CD14-positive monocyte (primary cell): Measurements from ENCODE around the gene GBX2. TPM values are rescaled to one million over a fixed set of nuclear protein-coding genes. Genes with fewer than 3 reads are reported as not detected.
A peak's percentile ranks its signal among the peaks of the same experiment; 100 is the strongest.

Experiments used
- DNase-seq, 3 donors: peaks; one replicate each; pipeline ENCODE4 v3.0.0-alpha.2; 2011 to 2022
- H2AFZ ChIP-seq: 2 replicates; pipeline ENCODE4 v1.6.0; 2012; ENCODE audit warnings: mild to moderate bottlenecking, low read depth, low read length, inconsistent platforms; ENCODE audit not compliant: insufficient read depth, poor library complexity, severe bottlenecking
- H3K27ac ChIP-seq, 2 donors: 1 replicate in 1 of 2; 2 replicates in 1 of 2; pipeline ENCODE4 v1.5.1; 2012 to 2013; ENCODE audit warnings: low read length in 2 of 2, control low read depth in 1 of 2, inconsistent platforms in 1 of 2, low read depth in 1 of 2, mild to moderate bottlenecking in 1 of 2
- H3K27me3 ChIP-seq, 2 donors: one replicate each; pipeline versions ENCODE4 v1.6.0 to v1.6.1; 2011 to 2013; ENCODE audit warnings: low read length in 2 of 2; ENCODE audit not compliant: control insufficient read depth in 2 of 2, insufficient read depth in 2 of 2
- H3K36me3 ChIP-seq, 2 donors: replicated peaks in 1 of 2; 1 replicate in 1 of 2; 2 replicates in 1 of 2; pipeline versions ENCODE4 v1.5.1 to v1.6.1; 2012 to 2013; ENCODE audit warnings: low read length in 2 of 2, control low read depth in 1 of 2, inconsistent platforms in 1 of 2, mild to moderate bottlenecking in 1 of 2; ENCODE audit not compliant: insufficient read depth in 2 of 2, control insufficient read depth in 1 of 2
- H3K4me1 ChIP-seq, 2 donors: 1 replicate in 1 of 2; 2 replicates in 1 of 2; pipeline versions ENCODE4 v1.5.1 to v1.6.1; 2012 to 2013; ENCODE audit warnings: low read length in 2 of 2, control low read depth in 1 of 2, inconsistent platforms in 1 of 2, mild to moderate bottlenecking in 1 of 2, moderate library complexity in 1 of 2; ENCODE audit not compliant: insufficient read depth in 2 of 2, control insufficient read depth in 1 of 2
- H3K4me2 ChIP-seq: replicated peaks from 2 replicates; pipeline ENCODE3; 2012; ENCODE audit warnings: low read length, moderate library complexity, mild to moderate bottlenecking; ENCODE audit not compliant: poor library complexity, severe bottlenecking; ENCODE audit errors: extremely low read depth
- H3K4me3 ChIP-seq, 3 experiments: fragments of 200-600 bp in 1 of 3; sonication (generic) in 1 of 3; replicated peaks in 1 of 3; 1 replicate in 2 of 3; 2 replicates in 1 of 3; pipeline ENCODE4 v1.5.1; 2011 to 2013; ENCODE audit warnings: low read length in 3 of 3, mild to moderate bottlenecking in 3 of 3, control low read depth in 2 of 3, low read depth in 2 of 3, inconsistent platforms in 1 of 3, moderate library complexity in 1 of 3
- H3K79me2 ChIP-seq: 2 replicates; pipeline ENCODE4 v1.6.0; 2012; ENCODE audit warnings: mild to moderate bottlenecking, control low read depth, inconsistent platforms, low read length, moderate library complexity; ENCODE audit not compliant: insufficient read depth
- H3K9ac ChIP-seq: 2 replicates; pipeline ENCODE4 v1.6.0; 2017; ENCODE audit warnings: low read length, mild to moderate bottlenecking; ENCODE audit not compliant: insufficient read depth, poor library complexity, severe bottlenecking
- H3K9me3 ChIP-seq, 2 donors: replicated peaks in 1 of 2; 1 replicate in 1 of 2; 2 replicates in 1 of 2; pipeline versions ENCODE4 v1.5.1 to v1.6.1; 2012 to 2013; ENCODE audit warnings: low read length in 2 of 2, control low read depth in 1 of 2; ENCODE audit not compliant: control insufficient read depth in 1 of 2, insufficient read depth in 1 of 2
- H4K20me1 ChIP-seq: 2 replicates; pipeline ENCODE4 v1.6.0; 2012; ENCODE audit warnings: mild to moderate bottlenecking, low read length, control low read depth, moderate library complexity; ENCODE audit not compliant: insufficient read depth
- H3K27ac Mint-ChIP-seq, 7 donors: one replicate each; pipeline ENCODE4 v1.8.0; 2020; ENCODE audit warnings: mild to moderate bottlenecking in 7 of 7, mixed read lengths in 7 of 7, moderate library complexity in 6 of 7, inconsistent platforms in 2 of 7
- H3K27me3 Mint-ChIP-seq, 3 donors: one replicate each; pipeline ENCODE4 v1.8.0; 2021 to 2022; ENCODE audit warnings: low read depth in 3 of 3, mild to moderate bottlenecking in 3 of 3, mixed read lengths in 3 of 3, moderate library complexity in 3 of 3, inconsistent platforms in 1 of 3
- H3K36me3 Mint-ChIP-seq, 2 donors: one replicate each; pipeline ENCODE4 v1.8.0; 2020; ENCODE audit warnings: mixed read lengths in 2 of 2, inconsistent platforms in 1 of 2, mild to moderate bottlenecking in 1 of 2
- H3K4me1 Mint-ChIP-seq: one replicate; pipeline ENCODE4 v1.8.0; 2020; ENCODE audit warnings: mild to moderate bottlenecking, mixed read lengths
- H3K4me3 Mint-ChIP-seq, 2 donors: one replicate each; pipeline ENCODE4 v1.8.0; 2020; ENCODE audit warnings: mild to moderate bottlenecking in 2 of 2, mixed read lengths in 2 of 2, moderate library complexity in 1 of 2
- H3K9me3 Mint-ChIP-seq, 7 donors: one replicate each; pipeline ENCODE4 v1.8.0; 2020 to 2022; ENCODE audit warnings: mixed read lengths in 7 of 7, mild to moderate bottlenecking in 6 of 7, moderate library complexity in 6 of 7, inconsistent platforms in 2 of 7
- WGBS: methylation state at CpG from one replicate; pipeline ENCODE4 v1.1.5; 2013; ENCODE audit warnings: missing lambda C conversion rate; ENCODE audit not compliant: insufficient coverage; 5-methylcytosine and 5-hydroxymethylcytosine counted together
- intact Hi-C, 2 donors: fragments of 100-400 bp; cut with micrococcal nuclease; formaldehyde crosslinking; loops; one replicate each; pipeline versions ENCODE4 v1.15.0 to v1.15.1; 2023
- polyA plus RNA-seq, 3 donors: library from polyadenylated mRNA; depleted of rRNA in 1 of 3; unstranded in 2 of 3; stranded (reverse) in 1 of 3; fragments of 300-500 nt in 2 of 3; fragments of >200 nt in 1 of 3; fragmentation: Illumina TruSeq in 2 of 3; gene quantifications; 1 replicate in 2 of 3; 2 replicates in 1 of 3; pipeline ENCODE4 v1.2.3, GENCODE V29; 2012 to 2021
- TF ChIP-seq, protein P1 (sequence below): fragments of 200-600 bp; IDR thresholded peaks from one replicate; pipeline ENCODE4 v1.8.0; 2022; ENCODE audit warnings: antibody characterized with exemption, mild to moderate bottlenecking

GBX2 gene
- polyA plus RNA-seq, 3 donors = not detected

DNA sequence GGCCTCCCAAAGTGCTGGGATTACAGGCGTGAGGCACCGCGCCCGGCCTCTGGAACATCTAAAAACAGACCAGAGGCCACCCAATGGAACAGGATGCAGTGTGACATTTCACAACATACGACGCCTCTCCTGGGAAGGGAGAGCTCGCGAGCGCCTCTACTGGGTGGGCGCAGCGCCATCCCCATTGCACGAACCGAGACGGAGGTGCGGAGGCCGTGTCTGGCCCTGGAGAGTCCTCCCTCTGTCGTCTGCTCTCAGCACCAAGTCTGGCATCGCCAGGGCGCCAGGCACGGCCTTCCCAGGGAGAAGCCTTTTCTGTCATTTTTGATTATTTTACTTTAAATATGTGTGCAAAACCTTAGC, 9.4 kb upstream of the GBX2 start:
- no peak for DNase-seq
- Mint-ChIP-seq H3K36me3 (peaks cover 0 to 1% of the 10 kb centered on the region in 2 donors), H3K27ac (no peak overlapping the region), H3K4me1 (no peaks in the 10 kb centered on the region), H3K4me3 (peak overlapping the region; percentile 27 to 48), H3K9me3 (peaks cover 0 to 30% (median 12%) of the 10 kb centered on the region in 7 donors), H3K27me3 (peaks cover 82 to 98% (median 89%) of the 10 kb centered on the region in 3 donors)
- Histone ChIP-seq H3K4me1 (no peaks in the 10 kb centered on the region), H3K9ac (no peak overlapping the region), H3K27me3 (peaks cover 85 to 97% of the 10 kb centered on the region in 2 donors), H3K4me3 (no peak overlapping the region), H3K4me2 (no peak overlapping the region), H3K79me2 (no peaks in the 10 kb centered on the region), H3K9me3 (peaks cover 3 to 58% of the 10 kb centered on the region in 2 donors), H4K20me1 (no peaks in the 10 kb centered on the region), H3K36me3 (no peaks in the 10 kb centered on the region), H3K27ac (no peak overlapping the region), H2AFZ (no peak overlapping the region)
- intact Hi-C loops = no loop called here
- WGBS = 3% methylated on average over 15 of the region's 20 CpGs
- TF ChIP-seq, protein P1, sequence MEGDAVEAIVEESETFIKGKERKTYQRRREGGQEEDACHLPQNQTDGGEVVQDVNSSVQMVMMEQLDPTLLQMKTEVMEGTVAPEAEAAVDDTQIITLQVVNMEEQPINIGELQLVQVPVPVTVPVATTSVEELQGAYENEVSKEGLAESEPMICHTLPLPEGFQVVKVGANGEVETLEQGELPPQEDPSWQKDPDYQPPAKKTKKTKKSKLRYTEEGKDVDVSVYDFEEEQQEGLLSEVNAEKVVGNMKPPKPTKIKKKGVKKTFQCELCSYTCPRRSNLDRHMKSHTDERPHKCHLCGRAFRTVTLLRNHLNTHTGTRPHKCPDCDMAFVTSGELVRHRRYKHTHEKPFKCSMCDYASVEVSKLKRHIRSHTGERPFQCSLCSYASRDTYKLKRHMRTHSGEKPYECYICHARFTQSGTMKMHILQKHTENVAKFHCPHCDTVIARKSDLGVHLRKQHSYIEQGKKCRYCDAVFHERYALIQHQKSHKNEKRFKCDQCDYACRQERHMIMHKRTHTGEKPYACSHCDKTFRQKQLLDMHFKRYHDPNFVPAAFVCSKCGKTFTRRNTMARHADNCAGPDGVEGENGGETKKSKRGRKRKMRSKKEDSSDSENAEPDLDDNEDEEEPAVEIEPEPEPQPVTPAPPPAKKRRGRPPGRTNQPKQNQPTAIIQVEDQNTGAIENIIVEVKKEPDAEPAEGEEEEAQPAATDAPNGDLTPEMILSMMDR = no peak

DNA sequence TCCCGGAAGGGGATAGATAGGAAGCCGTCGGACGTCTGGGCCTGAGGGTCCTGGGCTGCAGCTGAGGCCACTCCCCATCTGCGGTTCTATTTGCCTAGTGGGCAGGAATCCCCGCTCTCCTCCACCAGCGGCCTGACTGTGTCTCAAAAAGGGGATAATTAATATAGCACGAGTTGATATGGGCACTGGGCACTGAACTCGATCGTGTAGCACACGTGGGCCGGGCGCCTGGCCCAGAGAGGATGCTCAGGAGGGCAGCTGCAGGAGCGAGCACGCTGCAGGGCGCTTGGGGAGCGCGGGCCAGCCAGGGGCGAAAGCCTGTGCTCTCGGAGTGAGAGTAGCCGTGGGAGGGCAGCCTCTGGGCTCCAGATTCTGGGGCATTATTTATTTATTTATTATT, 8.8 kb upstream of the GBX2 start:
- Histone ChIP-seq H3K79me2 (no peaks in the 10 kb centered on the region), H3K9ac (no peak overlapping the region), H3K4me1 (no peaks in the 10 kb centered on the region), H3K9me3 (peaks cover 3 to 64% of the 10 kb centered on the region in 2 donors), H3K4me3 (no peak overlapping the region), H4K20me1 (no peaks in the 10 kb centered on the region), H3K4me2 (no peak overlapping the region), H2AFZ (no peak overlapping the region), H3K27ac (no peak overlapping the region), H3K27me3 (peaks cover 91 to 100% of the 10 kb centered on the region in 2 donors), H3K36me3 (no peaks in the 10 kb centered on the region)
- peaks cover 0 to 1% of the 10 kb centered on the region in 2 donors for H3K36me3 Mint-ChIP-seq
- intact Hi-C loops = no loop called here
- 55% methylated on average over 15 of the region's 21 CpGs for WGBS
- no peak for DNase-seq
- H3K4me3 Mint-ChIP-seq = no peak overlapping the region
- H3K27ac Mint-ChIP-seq = no peak overlapping the region
- H3K9me3 Mint-ChIP-seq = peaks cover 0 to 33% (median 13%) of the 10 kb centered on the region in 7 donors
- no peaks in the 10 kb centered on the region for H3K4me1 Mint-ChIP-seq
- H3K27me3 Mint-ChIP-seq = peaks cover 82 to 98% (median 91%) of the 10 kb centered on the region in 3 donors
- TF ChIP-seq, protein P1 = no peak
